T-helper 2 cell (primary cell): ENCODE measurements around the gene CC2D1A.
"Not testable (repeated sequence)": the region's sequence is repeated elsewhere in the genome, so short reads cannot be mapped to it uniquely, and the experiment has no call there.

Experiments used
- DNase-seq, 5 experiments: peaks; one replicate each; pipeline versions ENCODE4 v3.0.0 to v3.0.0-alpha.2; 2012 to 2022

CC2D1A gene

DNA sequence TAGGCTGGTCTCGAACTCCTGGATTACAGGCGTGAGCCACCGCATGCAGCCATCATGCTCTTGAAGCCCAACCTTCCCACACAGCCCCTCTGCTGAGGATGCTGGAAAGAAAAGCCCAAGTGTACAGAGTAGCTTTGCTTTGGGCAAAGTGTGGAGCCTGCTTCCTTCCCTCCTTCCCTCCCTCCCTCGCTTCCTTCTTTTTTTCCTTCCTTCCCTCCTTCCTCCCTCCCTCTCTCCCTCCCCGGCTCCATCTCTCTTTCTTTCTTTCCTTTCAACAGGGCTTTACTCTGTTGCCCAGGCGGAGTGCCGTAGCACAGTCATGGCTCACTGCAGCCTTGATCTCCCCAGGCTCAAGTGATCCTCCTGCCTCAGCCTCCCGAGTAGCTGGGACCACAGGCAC lies 2.7 kb downstream of the CC2D1A start:
- DNase-seq: no peak

- DNase-seq: no peak
These were observed 3.4 kb downstream of the CC2D1A start for GRCh38 chr19:13909430-13909829.

DNA sequence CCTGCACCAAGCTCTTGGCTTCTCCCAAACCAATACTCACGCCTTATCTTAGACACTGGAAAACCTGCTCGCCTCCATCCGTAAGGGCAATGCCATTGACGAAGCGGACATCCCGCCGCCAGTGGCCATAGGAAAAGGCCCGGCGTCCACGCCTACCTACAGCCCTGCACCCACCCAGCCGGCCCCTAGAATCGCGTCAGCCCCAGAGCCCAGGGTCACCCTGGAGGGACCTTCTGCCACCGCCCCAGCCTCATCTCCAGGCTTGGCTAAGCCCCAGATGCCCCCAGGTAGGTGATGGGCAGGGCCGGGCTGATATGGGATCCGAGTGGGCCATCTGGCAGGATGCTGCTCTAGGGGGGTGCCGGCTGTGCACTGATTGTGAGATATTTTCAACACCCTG lies 7.4 kb downstream of the CC2D1A start:
- no peak for DNase-seq

DNA sequence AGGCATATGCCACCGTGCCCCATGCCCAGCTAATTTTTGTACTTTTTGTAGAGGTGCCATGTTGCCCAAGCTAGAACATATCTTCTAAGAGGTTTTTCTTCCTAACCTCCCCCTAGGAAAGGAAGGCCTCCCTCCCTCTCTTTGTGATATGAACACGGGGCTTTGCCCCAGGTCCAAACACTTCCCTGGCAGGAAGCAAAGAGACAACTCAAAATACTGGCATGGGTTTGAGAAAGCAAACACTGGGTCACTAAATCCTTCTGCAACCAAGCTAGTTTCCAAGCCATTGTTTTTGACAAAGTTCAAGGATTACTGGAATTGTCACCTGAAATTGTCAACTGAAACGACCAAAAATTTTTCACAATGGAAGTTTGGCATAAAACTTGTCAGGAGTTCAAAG lies 8.8 kb downstream of the CC2D1A start:
- no peak for DNase-seq

DNA sequence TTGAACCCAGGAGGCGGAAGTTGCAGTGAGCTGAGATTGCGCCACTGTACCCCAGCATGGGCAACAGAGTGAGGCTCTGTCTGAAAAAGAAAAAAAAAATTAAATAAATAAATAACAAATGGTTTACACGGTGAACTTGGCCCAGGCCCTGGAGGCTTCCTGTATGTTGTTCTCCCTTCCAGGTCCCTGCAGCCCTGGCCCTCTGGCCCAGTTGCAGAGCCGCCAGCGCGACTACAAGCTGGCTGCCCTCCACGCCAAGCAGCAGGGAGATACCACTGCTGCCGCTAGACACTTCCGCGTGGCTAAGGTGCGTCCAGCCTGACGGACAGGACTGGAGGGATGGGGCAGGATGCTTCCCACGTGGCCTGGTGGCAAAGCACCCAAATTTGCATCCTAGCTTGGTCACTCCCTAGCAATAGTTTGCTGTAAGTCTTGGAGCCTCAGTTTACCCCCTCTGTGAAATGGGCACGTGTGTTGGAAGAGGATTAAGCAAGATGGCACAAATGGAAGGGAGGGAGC lies 11.9 kb downstream of the CC2D1A start:
- no peak for DNase-seq

DNA sequence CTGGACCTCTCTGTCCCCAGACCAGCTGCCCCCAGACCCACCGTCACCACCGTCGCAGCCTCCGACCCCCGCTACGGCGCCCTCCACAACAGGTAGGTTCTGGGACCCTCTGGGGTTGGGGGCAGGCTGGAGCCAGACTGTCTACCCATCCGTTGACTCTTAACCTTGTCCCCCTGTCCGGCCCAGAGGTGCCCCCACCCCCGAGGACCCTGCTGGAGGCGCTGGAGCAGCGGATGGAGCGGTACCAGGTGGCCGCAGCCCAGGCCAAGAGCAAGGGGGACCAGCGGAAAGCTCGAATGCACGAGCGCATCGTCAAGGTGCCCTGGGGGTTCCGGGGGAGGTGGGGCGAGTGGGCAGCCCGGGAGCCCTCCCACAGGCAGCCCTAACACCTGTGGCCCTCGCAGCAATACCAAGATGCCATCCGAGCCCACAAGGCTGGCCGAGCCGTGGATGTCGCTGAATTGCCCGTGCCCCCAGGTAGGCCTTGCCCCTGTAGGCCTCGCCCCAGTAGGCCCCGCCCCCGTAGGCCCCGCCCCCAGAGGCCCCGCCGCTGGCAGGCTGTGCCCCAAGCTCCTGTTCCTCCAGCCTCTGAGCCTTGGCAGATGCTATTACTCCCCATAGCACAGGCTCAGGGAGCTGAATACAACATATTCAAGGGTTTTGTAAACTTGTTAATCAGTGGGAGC lies 12.9 kb downstream of the CC2D1A start:
- DNase-seq: no peak

- DNase-seq: no peak
These were observed 14.5 kb downstream of the CC2D1A start for GRCh38 chr19:13920524-13920923.

GRCh38 chr19:13920940-13921747 lies 15.1 kb downstream of the CC2D1A start:
- DNase-seq: peak in 1 of 5 experiments; percentile 74

GRCh38 chr19:13922118-13922517 lies 16.1 kb downstream of the CC2D1A start:
- DNase-seq: not testable (repeated sequence)

GRCh38 chr19:13923194-13923987 lies 17.4 kb downstream of the CC2D1A start:
- DNase-seq: no peak

DNA sequence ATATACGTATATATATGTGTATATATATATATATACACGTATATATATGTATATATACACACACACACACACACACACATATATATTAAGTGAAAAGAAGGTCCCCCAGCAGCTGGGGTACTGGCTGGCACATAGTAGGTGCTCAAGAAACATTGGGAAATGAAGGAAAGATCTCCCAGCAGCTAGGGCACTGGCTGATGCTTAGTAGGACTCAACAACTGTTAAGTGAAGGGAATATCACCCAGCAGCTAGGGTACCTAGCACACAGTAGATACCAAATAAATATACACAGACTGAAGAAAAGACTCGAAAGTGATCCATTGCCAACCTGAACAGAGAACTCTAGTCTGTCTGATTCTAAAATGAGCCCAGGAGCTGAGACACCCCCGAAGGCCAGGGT lies 20.0 kb downstream of the CC2D1A start:
- DNase-seq: no peak

DNA sequence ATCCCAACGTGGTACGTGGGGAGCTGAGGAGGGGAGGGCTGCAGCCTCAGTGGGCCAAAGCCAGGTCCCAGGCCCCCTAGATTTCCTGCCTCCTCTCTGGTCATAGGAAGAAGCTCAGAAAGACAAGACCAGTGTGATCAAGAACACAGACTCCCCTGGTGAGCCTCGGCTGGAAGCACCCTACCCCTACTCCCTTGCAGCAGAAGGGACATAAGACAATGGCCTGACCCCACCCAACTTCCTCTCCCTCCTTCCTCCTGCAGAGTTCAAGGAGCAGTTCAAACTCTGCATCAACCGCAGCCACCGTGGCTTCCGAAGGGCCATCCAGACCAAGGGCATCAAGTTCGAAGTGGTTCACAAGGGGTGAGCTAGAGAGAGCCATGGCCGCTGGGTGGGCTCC lies 20.7 kb downstream of the CC2D1A start:
- no peak for DNase-seq

DNA sequence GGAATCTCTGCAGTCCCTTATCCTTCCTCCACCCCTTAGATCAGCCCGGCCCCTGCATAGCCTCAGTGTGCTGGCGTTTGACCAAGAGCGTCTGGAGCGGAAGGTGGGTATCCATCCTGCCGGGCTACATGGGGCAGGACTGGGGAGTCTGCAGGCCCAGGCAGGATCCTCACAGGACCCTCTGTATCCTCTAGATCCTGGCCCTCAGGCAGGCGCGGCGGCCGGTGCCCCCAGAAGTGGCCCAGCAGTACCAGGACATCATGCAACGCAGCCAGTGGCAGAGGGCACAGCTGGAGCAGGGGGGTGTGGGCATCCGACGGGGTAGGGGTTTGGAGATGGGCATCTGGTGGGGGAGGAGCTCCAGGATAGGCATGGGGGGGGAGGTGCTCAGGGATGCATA lies 23.3 kb downstream of the CC2D1A start:
- no peak for DNase-seq

DNA sequence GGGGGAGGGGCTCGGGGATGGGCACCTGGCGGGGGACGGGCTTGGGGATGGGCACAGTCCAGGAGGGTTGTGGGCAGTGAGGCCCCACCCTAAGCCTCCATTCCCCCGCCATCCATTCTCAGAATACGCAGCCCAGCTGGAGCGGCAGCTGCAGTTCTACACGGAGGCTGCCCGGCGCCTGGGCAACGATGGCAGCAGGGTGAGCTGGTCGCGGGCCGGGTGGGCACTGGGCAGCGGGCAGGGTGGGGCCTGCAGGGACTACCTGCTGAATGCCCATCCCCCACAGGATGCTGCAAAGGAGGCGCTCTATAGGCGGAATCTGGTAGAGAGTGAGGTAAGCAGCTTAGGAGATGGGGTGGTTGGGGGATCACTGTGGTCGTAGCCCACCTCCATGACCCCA lies 24.0 kb downstream of the CC2D1A start:
- DNase-seq: no peak

DNA sequence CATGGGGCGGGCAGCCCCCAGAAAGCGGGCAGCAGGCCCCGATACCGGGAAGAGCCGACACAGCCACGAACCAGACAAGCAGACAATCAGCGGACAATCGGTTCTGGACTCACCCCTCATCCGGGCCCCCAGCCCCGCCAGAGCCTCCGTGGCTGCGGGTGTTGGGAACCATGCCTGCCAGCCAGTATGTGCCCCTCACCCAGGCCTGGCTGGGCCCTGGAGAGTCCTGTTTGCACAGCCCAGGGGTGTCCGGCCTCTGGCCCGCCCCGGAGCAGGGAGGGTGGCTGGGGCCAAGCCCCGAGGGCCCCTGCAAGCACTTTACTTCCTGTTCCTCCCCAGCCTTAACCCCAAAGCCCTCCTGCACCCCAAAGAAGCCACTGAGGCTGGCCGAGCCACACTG lies 24.4 kb downstream of the CC2D1A start:
- no peak for DNase-seq

GRCh38 chr19:13931391-13932148 lies 25.6 kb downstream of the CC2D1A start:
- DNase-seq: no peak

- no peak for DNase-seq
These were observed 26.2 kb downstream of the CC2D1A start for GRCh38 chr19:13932149-13932637.

DNA sequence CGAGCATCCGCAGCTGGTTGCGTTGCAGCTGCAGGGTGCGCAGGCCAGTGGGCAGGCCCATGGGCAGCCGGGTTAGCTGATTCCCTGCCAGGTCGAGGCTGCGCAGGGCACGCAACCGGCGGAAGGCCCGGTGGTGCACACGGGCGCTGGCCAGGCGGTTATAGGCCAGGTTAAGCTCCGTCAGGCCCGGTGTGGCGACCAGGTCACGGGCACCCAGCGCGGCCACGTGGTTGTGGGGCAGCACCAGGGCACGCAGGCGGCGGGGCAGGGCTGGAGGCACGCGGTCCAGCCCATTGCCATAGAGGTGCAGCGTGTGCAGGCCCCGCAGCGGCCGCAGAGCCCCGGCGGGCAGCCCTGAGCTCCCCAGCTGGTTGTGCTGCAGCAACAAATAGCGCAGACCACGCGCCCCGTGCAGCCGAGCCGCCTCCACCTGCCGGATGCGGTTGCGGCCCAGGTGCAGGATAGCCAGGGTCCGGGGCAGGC lies 27.0 kb downstream of the CC2D1A start:
- no peak for DNase-seq

- DNase-seq: no peak
These were observed 28.7 kb downstream of the CC2D1A start for GRCh38 chr19:13934785-13935109.

DNA sequence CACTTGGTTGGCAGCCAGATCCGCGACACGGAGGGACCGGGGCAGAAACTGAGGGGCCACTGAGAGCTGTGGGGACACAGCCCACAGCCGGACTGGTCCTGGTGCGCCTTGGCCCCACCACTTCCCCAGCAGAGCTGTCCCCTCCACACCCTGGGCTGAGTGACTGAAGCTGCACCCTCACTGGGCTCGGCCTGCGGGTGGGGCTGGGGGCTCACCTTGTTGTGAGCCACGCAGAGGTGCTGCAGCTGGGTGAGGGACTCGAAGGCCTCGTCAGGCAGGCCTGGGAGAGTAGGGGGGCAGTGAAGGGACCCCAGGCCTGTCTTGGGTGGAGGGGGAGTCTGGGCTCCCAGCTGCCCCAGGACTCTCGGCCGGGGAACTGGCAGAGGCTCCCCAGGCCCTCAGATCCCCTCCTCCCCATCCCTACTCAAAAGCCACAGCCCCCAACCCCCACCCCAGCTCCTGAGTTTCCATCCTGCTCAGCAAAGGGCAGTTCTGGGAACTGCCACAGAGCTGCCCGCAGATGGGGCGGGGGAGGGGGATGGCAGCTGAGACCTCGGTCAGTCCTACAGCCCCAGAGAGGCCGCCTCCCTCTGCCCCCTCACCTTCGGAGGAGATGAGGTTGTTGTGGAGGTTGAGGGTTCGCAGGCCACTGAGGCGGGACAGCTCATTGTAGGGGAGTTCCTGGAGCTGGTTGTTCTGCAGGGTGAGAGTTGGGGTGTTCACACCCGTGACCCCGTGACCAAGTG lies 29.9 kb downstream of the CC2D1A start:
- no peak for DNase-seq

DNA sequence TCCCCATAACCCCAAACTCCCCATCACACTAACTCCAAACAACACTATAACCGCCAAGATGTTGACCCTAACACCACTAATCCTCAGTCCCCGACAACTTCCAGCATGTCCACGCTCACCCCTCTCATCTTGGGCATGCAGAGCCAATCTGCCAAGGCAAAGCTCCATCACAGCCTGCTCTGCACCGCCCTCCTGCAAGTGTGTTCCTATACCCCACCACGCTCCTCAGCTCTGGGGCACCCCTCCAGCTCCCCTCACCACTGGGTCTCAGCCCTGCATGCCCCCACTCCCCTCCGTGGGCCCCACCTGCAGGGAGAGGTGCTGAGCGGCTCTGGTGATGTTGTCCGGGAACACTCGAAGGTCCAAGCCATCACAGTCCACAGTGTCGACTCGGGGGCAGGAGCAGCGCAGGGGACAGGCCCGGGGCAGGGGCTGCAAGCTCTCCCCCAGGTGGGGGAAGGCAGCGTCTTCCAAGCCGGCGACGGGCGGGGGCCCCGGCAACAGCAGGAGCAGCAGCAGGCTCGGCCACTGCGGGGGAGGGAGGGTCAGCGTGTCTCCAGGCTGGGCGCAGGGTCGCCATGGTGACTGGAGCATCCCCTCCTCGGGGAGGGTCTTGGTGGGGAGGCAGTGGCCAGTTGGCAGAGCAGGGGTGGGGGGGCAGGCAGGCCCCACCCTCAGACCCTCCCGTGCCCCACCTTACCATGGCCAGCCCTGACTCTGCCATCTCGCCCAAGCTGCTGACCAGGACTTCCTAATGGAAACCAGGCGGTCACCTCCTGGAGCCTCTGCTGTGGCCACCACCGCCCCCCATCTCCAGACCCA lies 31.7 kb downstream of the CC2D1A start:
- no peak for DNase-seq
